H1 (cell line): ENCODE results near the gene TOB2. TPM values are rescaled to one million over a fixed set of nuclear protein-coding genes. Genes with fewer than 3 reads are reported as not detected.

Experiments used
- CTCF ChIA-PET: fragments of 300-600 bp; sonication (Branson Sonifier 250); formaldehyde crosslinking; loops from one replicate; lab custom pipeline; 2021; ENCODE audit not compliant: partially characterized antibody; lab: Charles Lee
- POLR2A ChIA-PET: fragments of 300-600 bp; sonication (Branson Sonifier 250); formaldehyde crosslinking; loops from one replicate; lab custom pipeline; 2021; ENCODE audit warnings: inconsistent platforms; ENCODE audit not compliant: partially characterized antibody; lab: Charles Lee
- DNase-seq, 2 experiments: peaks; one replicate each; pipeline versions ENCODE4 v3.0.0 to v3.0.0-alpha.2; 2010 to 2022; ENCODE audit warnings: low spot score in 2 of 2, low read depth in 1 of 2, mixed read lengths in 1 of 2
- FAIRE-seq: peaks from 2 replicates; lab custom pipeline; 2011; peaks lifted over from hg19 to GRCh38; lab: Jason Lieb, UNC
- H2AFZ ChIP-seq: 2 replicates; pipeline ENCODE4 v1.8.1; 2012; ENCODE audit warnings: low read length, inconsistent platforms
- H2AK5ac ChIP-seq: 2 replicates; pipeline ENCODE4 v1.6.1; 2013; ENCODE audit warnings: low read depth, low read length
- H2BK120ac ChIP-seq: replicated peaks from 2 replicates; pipeline ENCODE3; 2013; ENCODE audit warnings: low read depth, low read length, inconsistent platforms
- H2BK12ac ChIP-seq: 2 replicates; pipeline ENCODE4 v1.6.1; 2013; ENCODE audit warnings: low read depth, low read length
- H2BK15ac ChIP-seq: 2 replicates; pipeline ENCODE4 v1.6.1; 2013; ENCODE audit warnings: low read length
- H2BK20ac ChIP-seq: 2 replicates; pipeline ENCODE4 v1.6.1; 2013; ENCODE audit warnings: low read length
- H2BK5ac ChIP-seq: 2 replicates; pipeline ENCODE4 v1.6.1; 2013; ENCODE audit warnings: low read depth, low read length
- H3K14ac ChIP-seq: 2 replicates; pipeline ENCODE4 v1.6.1; 2013; ENCODE audit warnings: inconsistent platforms; ENCODE audit not compliant: insufficient read length
- H3K18ac ChIP-seq: 2 replicates; pipeline ENCODE4 v1.6.1; 2013; ENCODE audit warnings: low read length; ENCODE audit errors: extremely low read depth
- H3K23ac ChIP-seq: 2 replicates; pipeline ENCODE4 v1.6.1; 2013; ENCODE audit warnings: inconsistent platforms; ENCODE audit not compliant: insufficient read length
- H3K23me2 ChIP-seq: 2 replicates; pipeline ENCODE4 v1.6.1; 2013; ENCODE audit warnings: low read depth, low read length
- H3K27ac ChIP-seq: 2 replicates; pipeline ENCODE4 v1.6.1; 2011; ENCODE audit warnings: low read depth, low read length, inconsistent platforms
- H3K27me3 ChIP-seq, 4 experiments: replicated peaks in 1 of 4; 1 replicate in 1 of 4; 2 replicates in 3 of 4; pipeline versions ENCODE4 v1.6.1 to v1.8.1; 2011 to 2013; ENCODE audit warnings: low read length in 3 of 4, mild to moderate bottlenecking in 3 of 4, inconsistent platforms in 2 of 4, mixed read lengths in 2 of 4, moderate library complexity in 1 of 4; ENCODE audit not compliant: control insufficient read depth in 3 of 4, insufficient read depth in 3 of 4; ENCODE audit errors: extremely low read depth in 1 of 4
- H3K36me3 ChIP-seq, 4 experiments: 2 replicates each; pipeline versions ENCODE4 v1.6.1 to v1.8.1; 2011 to 2013; ENCODE audit warnings: mild to moderate bottlenecking in 4 of 4, low read length in 3 of 4, moderate library complexity in 2 of 4, control low read depth in 1 of 4, inconsistent platforms in 1 of 4; ENCODE audit not compliant: insufficient read depth in 4 of 4, control insufficient read depth in 2 of 4
- H3K4ac ChIP-seq: replicated peaks from 2 replicates; pipeline ENCODE3; 2013; ENCODE audit warnings: low read length, low read depth, mixed read lengths, inconsistent platforms; ENCODE audit not compliant: insufficient read length
- H3K4me1 ChIP-seq, 4 experiments: replicated peaks in 1 of 4; 1 replicate in 1 of 4; 2 replicates in 3 of 4; pipeline versions ENCODE4 v1.6.1 to v1.8.1; 2011 to 2013; ENCODE audit warnings: low read length in 3 of 4, inconsistent platforms in 2 of 4, mixed read lengths in 1 of 4; ENCODE audit not compliant: insufficient read depth in 4 of 4, control insufficient read depth in 3 of 4
- H3K4me2 ChIP-seq, 2 experiments: 2 replicates each; pipeline versions ENCODE4 v1.6.1 to v1.8.1; 2011 to 2013; ENCODE audit warnings: low read depth in 2 of 2, low read length in 2 of 2, control low read depth in 1 of 2, inconsistent platforms in 1 of 2, mild to moderate bottlenecking in 1 of 2; ENCODE audit not compliant: insufficient read depth in 1 of 2
- H3K4me3 ChIP-seq, 4 experiments: fragments of 200-600, 300-600 bp in 1 of 4; sonication (generic), shearing (Covaris generic), sonication (Bioruptor Twin) in 1 of 4; 2 replicates each; pipeline versions ENCODE4 v1.5.1 to v1.8.1; 2011 to 2016; ENCODE audit warnings: low read length in 4 of 4, low read depth in 3 of 4, control low read depth in 2 of 4, inconsistent platforms in 2 of 4, mild to moderate bottlenecking in 2 of 4, mixed read lengths in 1 of 4, moderate library complexity in 1 of 4; ENCODE audit not compliant: insufficient read depth in 2 of 4; ENCODE audit errors: extremely low read depth in 1 of 4
- H3K56ac ChIP-seq: replicated peaks from 2 replicates; pipeline ENCODE3; 2013; ENCODE audit warnings: low read depth, mild to moderate bottlenecking, mixed read lengths, low read length, inconsistent platforms; ENCODE audit not compliant: insufficient read length
- H3K79me1 ChIP-seq: 2 replicates; pipeline ENCODE4 v1.6.1; 2013; ENCODE audit warnings: low read depth, low read length, control low read depth
- H3K79me2 ChIP-seq, 2 experiments: 2 replicates each; pipeline versions ENCODE4 v1.6.1 to v1.8.1; 2012 to 2013; ENCODE audit warnings: low read length in 2 of 2, mild to moderate bottlenecking in 2 of 2, inconsistent platforms in 1 of 2; ENCODE audit not compliant: insufficient read depth in 2 of 2, control insufficient read depth in 1 of 2
- H3K9ac ChIP-seq, 4 experiments: replicated peaks in 1 of 4; 1 replicate in 1 of 4; 2 replicates in 3 of 4; pipeline versions ENCODE4 v1.6.1 to v1.8.1; 2011 to 2013; ENCODE audit warnings: low read depth in 3 of 4, low read length in 3 of 4, control low read depth in 2 of 4, mild to moderate bottlenecking in 2 of 4, moderate library complexity in 2 of 4, inconsistent platforms in 1 of 4; ENCODE audit errors: extremely low read depth in 1 of 4
- H3K9me3 ChIP-seq, 2 experiments: 2 replicates each; pipeline versions ENCODE4 v1.6.1 to v1.8.1; 2012 to 2013; ENCODE audit warnings: mild to moderate bottlenecking in 2 of 2, moderate library complexity in 2 of 2, control low read depth in 1 of 2, inconsistent platforms in 1 of 2, low read depth in 1 of 2, low read length in 1 of 2, mixed read lengths in 1 of 2; ENCODE audit not compliant: insufficient read depth in 2 of 2
- H4K20me1 ChIP-seq, 2 experiments: replicated peaks in 1 of 2; 2 replicates each; pipeline versions ENCODE3 to v1.8.1; 2011 to 2013; ENCODE audit warnings: inconsistent platforms in 2 of 2, low read length in 2 of 2, mild to moderate bottlenecking in 1 of 2; ENCODE audit not compliant: insufficient read depth in 2 of 2, control insufficient read depth in 1 of 2
- H4K5ac ChIP-seq: 2 replicates; pipeline ENCODE4 v1.6.1; 2013; ENCODE audit warnings: low read length, low read depth, mixed read lengths, inconsistent platforms; ENCODE audit not compliant: insufficient read length
- H4K8ac ChIP-seq: 2 replicates; pipeline ENCODE4 v1.8.0; 2013; ENCODE audit warnings: mild to moderate bottlenecking, moderate library complexity, low read length, inconsistent platforms; ENCODE audit not compliant: insufficient read depth; ENCODE audit errors: extremely low read depth
- H4K91ac ChIP-seq: replicated peaks from 2 replicates; pipeline ENCODE3; 2013; ENCODE audit warnings: low read length, mixed read lengths, inconsistent platforms; ENCODE audit not compliant: insufficient read length
- CHD1 ChIP-seq: IDR thresholded peaks from 2 replicates; pipeline ENCODE4 v1.6.1; 2012; ENCODE audit warnings: low read depth, low read length, improper control_type of control experiment
- EZH2 ChIP-seq: fragments of 200-600 bp; sonication (generic); IDR thresholded peaks from 2 replicates; pipeline ENCODE4 v1.7.1; 2012; ENCODE audit warnings: low read depth, mild to moderate bottlenecking, moderate library complexity, low read length, inconsistent platforms; ENCODE audit not compliant: severe bottlenecking
- KDM4A ChIP-seq: IDR thresholded peaks from one replicate; pipeline ENCODE4 v1.7.1; 2012; ENCODE audit warnings: low read depth, mild to moderate bottlenecking, moderate library complexity, low read length, inconsistent platforms; ENCODE audit not compliant: severe bottlenecking
- NRF1 ChIP-seq: IDR thresholded peaks from 2 replicates; pipeline ENCODE4 v1.6.1; 2011; ENCODE audit warnings: mild to moderate bottlenecking, low read depth, low read length, improper control_type of control experiment
- PHF8 ChIP-seq: fragments of 200-600 bp; sonication (generic); conservative IDR thresholded peaks from 2 replicates; pipeline ENCODE4 v1.7.1; 2012; ENCODE audit warnings: low read depth, mild to moderate bottlenecking, inconsistent platforms, low read length, moderate library complexity
- SIRT6 ChIP-seq: IDR thresholded peaks from one replicate; pipeline ENCODE4 v1.7.1; 2012; ENCODE audit warnings: low read length, inconsistent platforms
- SIX5 ChIP-seq: IDR thresholded peaks from 2 replicates; pipeline ENCODE4 v1.6.1; 2011; ENCODE audit warnings: mild to moderate bottlenecking, low read depth, low read length
- TEAD4 ChIP-seq: IDR thresholded peaks from 2 replicates; pipeline ENCODE4 v1.6.1; 2012; ENCODE audit warnings: low read depth, low read length, inconsistent platforms, mixed read lengths
- YY1 ChIP-seq: IDR thresholded peaks from 2 replicates; pipeline ENCODE4 v1.6.1; 2011; ENCODE audit warnings: low read depth, mild to moderate bottlenecking, low read length
- whole genome bisulfite sequencing, 2 experiments: shearing (Covaris generic) in 1 of 2; methylation state at CpG; one replicate each; pipeline versions ENCODE4 v1.1.6 to v1.1.7; 2013 to 2015; ENCODE audit warnings: low lambda C conversion rate in 2 of 2, mixed read lengths in 2 of 2, inconsistent platforms in 1 of 2, low coverage in 1 of 2, missing lambda C conversion rate in 1 of 2; ENCODE audit not compliant: insufficient replicate concordance in 2 of 2, insufficient coverage in 1 of 2, insufficient read length in 1 of 2; ENCODE audit errors: extremely low coverage in 1 of 2, missing lambda C conversion rate in 1 of 2; 5-methylcytosine and 5-hydroxymethylcytosine counted together
- polyA plus RNA-seq, 7 experiments: library from polyadenylated mRNA; depleted of rRNA in 3 of 7; stranded (reverse) in 5 of 7; unstranded in 2 of 7; fragments of >200 nt in 5 of 7; fragments of 200-250 nt in 2 of 7; gene quantifications; 1 replicate in 5 of 7; 2 replicates in 1 of 7; 4 replicates in 1 of 7; pipeline versions ENCODE4 v1.2.1 to v1.2.3, GENCODE V29; 2011 to 2013; ENCODE audit warnings: missing spikeins in 2 of 7, mixed read lengths in 2 of 7
- total RNA-seq: library from RNA; stranded (reverse); fragmentation: NEBNext Ultra II Directional; extraction: Animal tissue kit (Norgen Biotek cat#: 25700); gene quantifications from 2 replicates; pipeline ENCODE4 v1.2.1, GENCODE V29; 2021
- TF ChIP-seq, protein P1 (sequence below): IDR thresholded peaks from 2 replicates; pipeline ENCODE4 v1.6.1; 2011; ENCODE audit warnings: low read depth, mild to moderate bottlenecking, low read length; ENCODE audit not compliant: insufficient read depth

The TOB2 gene
- total and polyA plus RNA-seq, 2 of the 8 experiments (the other 6 are each of a cell fraction or from before 2014, with no cell fraction given) = 27.0 to 54.1 TPM

DNA sequence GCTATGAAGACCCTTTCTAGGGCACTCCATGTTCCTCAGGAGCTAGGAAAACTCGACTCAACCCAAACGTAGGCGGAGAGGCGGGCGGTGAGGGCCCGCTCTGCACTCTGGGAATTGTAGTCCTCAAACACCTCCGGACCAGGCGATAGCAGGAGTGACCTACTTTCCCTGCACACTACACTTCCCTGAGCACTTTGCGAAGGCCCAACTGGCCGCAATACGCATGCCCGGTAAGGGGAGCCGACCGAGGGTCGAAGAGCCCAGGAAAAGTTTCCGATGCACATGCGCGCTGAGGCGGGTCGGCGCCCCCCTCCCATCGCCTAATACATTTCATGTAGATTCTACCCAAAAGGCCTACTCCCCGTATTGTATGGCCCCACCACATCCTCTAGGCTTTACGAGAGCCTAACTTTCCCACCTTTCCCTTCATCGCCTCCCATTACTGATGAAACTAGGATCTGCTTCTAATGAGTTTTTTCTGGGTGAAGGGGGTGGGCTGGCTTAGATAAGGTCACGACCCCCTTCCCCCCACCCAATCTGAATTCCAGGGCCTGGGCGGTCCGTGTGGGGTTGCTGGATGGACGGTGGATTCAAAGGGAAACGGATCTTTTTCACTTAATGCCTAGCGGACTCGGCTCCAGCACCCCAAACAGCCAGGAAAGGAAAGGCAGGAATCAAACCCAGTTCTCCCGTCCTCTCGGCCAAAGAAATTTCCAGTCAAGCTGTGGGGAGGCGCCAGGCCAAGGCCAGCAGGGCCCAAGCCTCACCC is 2.1 kb downstream of the TOB2 start:
- Histone ChIP-seq H3K18ac (peak overlapping the region; percentile 96), H2BK12ac (peak overlapping the region; percentile 95), H2AFZ (no peak overlapping the region), H3K79me2 (peaks cover 23 to 66% of the 10 kb centered on the region in 2 experiments), H2BK20ac (no peak overlapping the region), H3K9ac (peak overlapping the region; percentile 75 to 96 (median 94)), H2BK15ac (peak overlapping the region; percentile 49; the same call in 1 of the 2 replicates), H3K23ac (no peak overlapping the region), H4K8ac (peak overlapping the region; percentile 17; the same call in 1 of the 2 replicates), H3K4me3 (peak overlapping the region; percentile 67 to 100 (median 96)), H3K36me3 (peaks cover 0 to 20% (median 5%) of the 10 kb centered on the region in 4 experiments; a peak in 5 of 8 replicates), H4K20me1 (peaks cover 7 to 13% of the 10 kb centered on the region in 2 experiments), H2AK5ac (no peak overlapping the region; the same call in 1 of the 2 replicates), H3K14ac (no peak overlapping the region), H3K27me3 (no peaks in the 10 kb centered on the region), H4K91ac (peak overlapping the region; percentile 75), H4K5ac (peak overlapping the region; percentile 76), H3K79me1 (peaks cover 9% of the 10 kb centered on the region; the same call in 1 of the 2 replicates), H3K9me3 (no peaks in the 10 kb centered on the region), H3K23me2 (peaks cover 29% of the 10 kb centered on the region), H3K27ac (peak overlapping the region; percentile 96), H2BK120ac (no peak overlapping the region), H3K4me1 (peaks cover 0 to 7% (median 4%) of the 10 kb centered on the region in 4 experiments; a peak in 5 of 7 replicates), H2BK5ac (peak overlapping the region; percentile 94), H3K4me2 (peak overlapping the region; percentile 88 to 100), H3K56ac (peak overlapping the region; percentile 73), H3K4ac (no peak overlapping the region)
- DNase-seq = peak; percentile 96 to 97
- CTCF ChIA-PET = interaction anchor here (0.8 to 2.9 kb wide), 9 partner anchors 8 to 90 kb away, joined by 3 to 16 read pairs (median 8); partner anchors contain the start of genes ACO2 and PHF5A
- FAIRE-seq = peak; percentile 82
- POLR2A ChIA-PET = interaction anchor here (0.7 to 28.8 kb wide), 25 partner anchors 9 to 158 kb away, joined by 3 to 887 read pairs (median 16); partner anchors contain the start of genes ACO2, PHF5A, RANGAP1 and TEF
- WGBS, 2 experiments = 1% methylated on average over 35 of the region's 35 CpGs; no CpG with 5 or more reads in 1 of the 2 experiments
- TF ChIP-seq CHD1 (no peak), NRF1 (peak; percentile 84), YY1 (no peak), EZH2 (no peak), KDM4A (peak; percentile 7), PHF8 (0 out of 2 replicates have a peak, but pooled peaks have one; percentile 28), SIX5 (peak; percentile 85), TEAD4 (peak; percentile 74), SIRT6 (no peak)
- TF ChIP-seq, protein P1, sequence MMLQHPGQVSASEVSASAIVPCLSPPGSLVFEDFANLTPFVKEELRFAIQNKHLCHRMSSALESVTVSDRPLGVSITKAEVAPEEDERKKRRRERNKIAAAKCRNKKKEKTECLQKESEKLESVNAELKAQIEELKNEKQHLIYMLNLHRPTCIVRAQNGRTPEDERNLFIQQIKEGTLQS = no peak
